K562 (cell line): ENCODE measurements around the gene LAMA5. TPM values are rescaled to one million over a fixed set of nuclear protein-coding genes. Genes with fewer than 3 reads are reported as not detected.

Source experiments
- ATAC-seq: fragments of 200-7000 bp; cut with Tn5 transposase; 3 replicates; pipeline ENCODE4 v1.9.1; 2020; ENCODE audit warnings: moderate library complexity
- BruUV-seq: library from RNA; stranded (reverse); fragments of 400-500 nt; replicated peaks from 2 replicates; lab custom pipeline; 2021; lab: Mats Ljungman, UMichigan
- CTCF ChIA-PET: fragments of 300-600 bp; formaldehyde crosslinking; extraction: SDS; loops from one replicate; lab custom pipeline; 2021; ENCODE audit warnings: low intra/inter-chr PET ratio; lab: Yijun Ruan, JAX
- POLR2A ChIA-PET: fragments of 300-600, 350-650 bp; sonication (Branson Sonifier 250); formaldehyde crosslinking; extraction: SDS; loops from one replicate; lab custom pipeline; 2021; ENCODE audit warnings: antibody characterized with exemption, inconsistent platforms; lab: Yijun Ruan, JAX
- DNase-seq, 4 experiments: peaks; one replicate each; pipeline versions ENCODE4 v3.0.0 to v3.0.0-alpha.2; 2011 to 2018; ENCODE audit warnings: low spot score in 3 of 4, mixed read lengths in 3 of 4; ENCODE audit errors: extremely low read depth in 1 of 4
- FAIRE-seq: peaks from 2 replicates; lab custom pipeline; 2011; peaks lifted over from hg19 to GRCh38; lab: Jason Lieb, UNC
- H2AFZ ChIP-seq: 2 replicates; pipeline ENCODE4 v1.6.0; 2011; ENCODE audit warnings: low read depth, low read length, control low read depth, inconsistent platforms
- H3K27ac ChIP-seq: fragments of 200-600 bp; 3 replicates; pipeline ENCODE4 v1.8.0; 2011; ENCODE audit warnings: low read depth, mild to moderate bottlenecking, control low read depth, inconsistent platforms, low read length, moderate library complexity, mixed read lengths; ENCODE audit errors: extremely low read depth
- H3K27me3 ChIP-seq, 2 experiments: fragments of 300-600 bp in 1 of 2; 2 replicates in 1 of 2; 3 replicates in 1 of 2; pipeline versions ENCODE4 v1.6.0 to v1.8.0; 2011; ENCODE audit warnings: inconsistent platforms in 2 of 2, low read length in 2 of 2, mild to moderate bottlenecking in 1 of 2, mixed read lengths in 1 of 2, moderate library complexity in 1 of 2; ENCODE audit not compliant: control insufficient read depth in 2 of 2, insufficient read depth in 2 of 2
- H3K36me3 ChIP-seq: fragments of 300-600 bp; 3 replicates; pipeline ENCODE4 v1.8.0; 2011; ENCODE audit warnings: mild to moderate bottlenecking, low read length, inconsistent platforms; ENCODE audit not compliant: control insufficient read depth, insufficient read depth
- H3K4me1 ChIP-seq, 2 experiments: fragments of 200-600 bp in 1 of 2; replicated peaks in 1 of 2; 2 replicates in 1 of 2; 3 replicates in 1 of 2; pipeline versions ENCODE4 v1.5.1 to v1.8.0; 2011; ENCODE audit warnings: inconsistent platforms in 2 of 2, low read length in 2 of 2, mild to moderate bottlenecking in 1 of 2, mixed read lengths in 1 of 2, moderate library complexity in 1 of 2; ENCODE audit not compliant: control insufficient read depth in 2 of 2, insufficient read depth in 2 of 2
- H3K4me2 ChIP-seq: 2 replicates; pipeline ENCODE4 v1.6.1; 2011; ENCODE audit warnings: low read length, control low read depth, inconsistent platforms, mixed read lengths; ENCODE audit not compliant: insufficient read depth
- H3K4me3 ChIP-seq: fragments of 200-600 bp; sonication (generic), shearing (Covaris generic); 2 replicates; pipeline ENCODE4 v1.5.1; 2016; ENCODE audit warnings: control low read depth, inconsistent platforms
- H3K79me2 ChIP-seq: fragments of 200-600 bp; 3 replicates; pipeline ENCODE4 v1.8.0; 2011; ENCODE audit warnings: low read length, inconsistent platforms; ENCODE audit not compliant: control insufficient read depth, insufficient read depth
- H3K9ac ChIP-seq, 2 experiments: 2 replicates each; pipeline versions ENCODE4 v1.6.0 to v1.6.1; 2011; ENCODE audit warnings: low read depth in 2 of 2, low read length in 2 of 2, control low read depth in 1 of 2, inconsistent platforms in 1 of 2, mild to moderate bottlenecking in 1 of 2, mixed read lengths in 1 of 2; ENCODE audit not compliant: insufficient read depth in 1 of 2
- H3K9me1 ChIP-seq: one replicate; pipeline ENCODE4 v1.6.0; 2011; ENCODE audit warnings: inconsistent platforms, mild to moderate bottlenecking, low read length, moderate library complexity; ENCODE audit not compliant: control insufficient read depth, insufficient read depth
- H3K9me3 ChIP-seq: replicated peaks from 2 replicates; pipeline ENCODE4 v1.5.1; 2011; ENCODE audit warnings: low read depth, low read length, inconsistent platforms; ENCODE audit not compliant: control insufficient read depth, insufficient read depth
- H4K20me1 ChIP-seq: replicated peaks from 2 replicates; pipeline ENCODE4 v1.6.1; 2011; ENCODE audit warnings: low read length, inconsistent platforms, mixed read lengths; ENCODE audit not compliant: control insufficient read depth, insufficient read depth
- PURB ChIP-seq: sonication (generic); formaldehyde crosslinking; IDR thresholded peaks from 2 replicates; pipeline ENCODE4 v1.9.0; 2021; ENCODE audit warnings: low read depth, mild to moderate bottlenecking, missing genetic modification reagents
- RBFOX2 ChIP-seq: fragments of 200-400 bp; formaldehyde crosslinking; IDR thresholded peaks from 2 replicates; pipeline ENCODE4 v1.6.1; 2017; ENCODE audit warnings: low read depth, mild to moderate bottlenecking, low read length, moderate library complexity
- WGBS: fragments of 100-300 bp; shearing (Covaris generic); methylation state at CpG from one replicate; pipeline ENCODE4 v1.1.6; 2016; ENCODE audit warnings: low coverage, mixed read lengths; ENCODE audit not compliant: insufficient coverage; ENCODE audit errors: missing lambda C conversion rate; 5-methylcytosine and 5-hydroxymethylcytosine counted together
- in situ Hi-C: fragments of 300-500 bp; cut with MboI; formaldehyde crosslinking; loops from 4 replicates; pipeline ENCODE4 v1.15.0; 2018; ENCODE audit warnings: inconsistent platforms, mixed read lengths
- intact Hi-C: fragments of 100-400 bp; cut with micrococcal nuclease; formaldehyde crosslinking; loops from 2 replicates; pipeline ENCODE4 v1.14.2; 2022
- polyA plus RNA-seq, 8 experiments: library from polyadenylated mRNA; depleted of rRNA in 4 of 8; stranded (reverse) in 5 of 8; unstranded in 3 of 8; fragments of >200 nt; fragmentation: Nextera tagmentation in 2 of 8; fragmentation: Illumina TruSeq in 1 of 8; extraction: Ambion mirVana in 2 of 8; extraction: Trizol in 1 of 8; gene quantifications; 2 replicates each; pipeline versions ENCODE4 v1.2.1 to v1.2.3, GENCODE V29; 2011 to 2014; ENCODE audit warnings: inconsistent platforms in 1 of 8, missing spikeins in 1 of 8
- total RNA-seq, 7 experiments: library from RNA; depleted of rRNA in 6 of 7; stranded (reverse); fragments of >200 nt in 6 of 7; fragmentation: Illumina TruSeq in 2 of 7; extraction: Trizol in 2 of 7; gene quantifications; 2 replicates each; pipeline versions ENCODE4 v1.2.1 to v1.2.3, GENCODE V29; 2011 to 2021; ENCODE audit warnings: low replicate concordance in 1 of 7
- TF ChIP-seq, protein P1 (sequence below): sonication (generic); IDR thresholded peaks from 2 replicates; pipeline ENCODE4 v1.6.1; 2016

LAMA5 gene
- total and polyA plus RNA-seq, 9 of the 15 experiments (the other 6 are each of a cell fraction or from before 2014, with no cell fraction given) = 0.31 to 101 (median 7.8) TPM

- Histone ChIP-seq H3K27me3 (no peaks in the 10 kb centered on the region), H4K20me1 (0 out of 2 replicates have a peak, but pooled peaks cover 3% of the 10 kb centered on the region), H3K4me3 (no peak overlapping the region), H3K9ac (peak overlapping the region in 1 of 2 experiments; percentile 73; a peak in 2 of 4 replicates), H3K4me2 (no peak overlapping the region), H3K36me3 (peaks cover 74% of the 10 kb centered on the region; the same call in 2 of the 3 replicates), H3K4me1 (peaks cover 30 to 91% of the 10 kb centered on the region in 2 experiments), H3K27ac (no peak overlapping the region), H3K9me3 (no peaks in the 10 kb centered on the region), H3K9me1 (peaks cover 1% of the 10 kb centered on the region), H2AFZ (no peak overlapping the region), H3K79me2 (peaks cover 53% of the 10 kb centered on the region)
- ATAC-seq (no peak), DNase-seq (no peak), FAIRE-seq (no peak)
- ChIA-PET POLR2A (no interaction called here), CTCF (no interaction called here)
- TF ChIP-seq PURB (CRISPR knock-in tag) (no peak), RBFOX2 (peak; percentile 18; the same call in 1 of the 2 replicates)
- TF ChIP-seq, protein P1, sequence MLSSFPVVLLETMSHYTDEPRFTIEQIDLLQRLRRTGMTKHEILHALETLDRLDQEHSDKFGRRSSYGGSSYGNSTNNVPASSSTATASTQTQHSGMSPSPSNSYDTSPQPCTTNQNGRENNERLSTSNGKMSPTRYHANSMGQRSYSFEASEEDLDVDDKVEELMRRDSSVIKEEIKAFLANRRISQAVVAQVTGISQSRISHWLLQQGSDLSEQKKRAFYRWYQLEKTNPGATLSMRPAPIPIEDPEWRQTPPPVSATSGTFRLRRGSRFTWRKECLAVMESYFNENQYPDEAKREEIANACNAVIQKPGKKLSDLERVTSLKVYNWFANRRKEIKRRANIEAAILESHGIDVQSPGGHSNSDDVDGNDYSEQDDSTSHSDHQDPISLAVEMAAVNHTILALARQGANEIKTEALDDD = no peak
- BruUV-seq = no TSS peak
- intact Hi-C loops (no loop called here), in situ Hi-C loops (no loop called here)
- 83% methylated on average over 10 of the region's 16 CpGs for WGBS
Observed at GRCh38 chr20:62354811-62355341, 12.2 kb downstream of the LAMA5 start.
